Parathyroid adenoma (tissue), 2 donors: ENCODE results near the gene HYAL4.
"Not testable (repeated sequence)": the region's sequence is repeated elsewhere in the genome, so short reads cannot be mapped to it uniquely, and the experiment has no call there.

Source experiments
- H2AFZ ChIP-seq: fragments of 300-600 bp; sonication (generic); one replicate; pipeline ENCODE4 v1.7.0; 2017; ENCODE audit warnings: antibody characterized with exemption, mild to moderate bottlenecking
- H3K27ac ChIP-seq: fragments of 300-600 bp; sonication (generic); one replicate; pipeline ENCODE4 v1.7.0; 2017
- H3K27me3 ChIP-seq: fragments of 300-600 bp; sonication (generic); one replicate; pipeline ENCODE4 v1.7.0; 2017; ENCODE audit warnings: low read length; ENCODE audit not compliant: control insufficient read depth, insufficient read depth
- H3K36me3 ChIP-seq: fragments of 300-600 bp; sonication (generic); one replicate; pipeline ENCODE4 v1.7.0; 2017; ENCODE audit warnings: low read length; ENCODE audit not compliant: control insufficient read depth, insufficient read depth
- H3K4me1 ChIP-seq: fragments of 300-600 bp; sonication (generic); one replicate; pipeline ENCODE4 v1.7.0; 2017; ENCODE audit warnings: control low read depth
- H3K4me2 ChIP-seq: fragments of 300-600 bp; sonication (generic); one replicate; pipeline ENCODE4 v1.7.0; 2017; ENCODE audit warnings: low read length
- H3K4me3 ChIP-seq: fragments of 300-600 bp; sonication (generic); one replicate; pipeline ENCODE4 v1.7.0; 2017; ENCODE audit warnings: low read depth, low read length
- H3K79me2 ChIP-seq: fragments of 300-600 bp; sonication (generic); one replicate; pipeline ENCODE4 v1.7.0; 2017; ENCODE audit warnings: control low read depth
- H3K9ac ChIP-seq: fragments of 300-600 bp; sonication (generic); one replicate; pipeline ENCODE4 v1.7.0; 2017; ENCODE audit warnings: mild to moderate bottlenecking
- H3K9me3 ChIP-seq: fragments of 300-600 bp; sonication (generic); one replicate; pipeline ENCODE4 v1.7.0; 2017; ENCODE audit warnings: low read length; ENCODE audit not compliant: control insufficient read depth
- CTCF ChIP-seq: fragments of 300-600 bp; sonication (generic); IDR thresholded peaks from one replicate; pipeline ENCODE4 v1.7.0; 2017; ENCODE audit warnings: antibody characterized with exemption, mild to moderate bottlenecking
- donor health status: primary hyperparathyroidism.

The HYAL4 gene

GRCh38 chr7:123845823-123846216 is 851 bp downstream of the HYAL4 start:
- no peak overlapping the region for H3K27ac ChIP-seq
- no peaks in the 10 kb centered on the region for H3K79me2 ChIP-seq
- TF ChIP-seq CTCF = no peak
- no peak overlapping the region for H3K4me2 ChIP-seq
- no peaks in the 10 kb centered on the region for H3K4me1 ChIP-seq
- H3K9me3 ChIP-seq = no peaks in the 10 kb centered on the region
- H3K36me3 ChIP-seq = no peaks in the 10 kb centered on the region
- H2AFZ ChIP-seq = no peak overlapping the region
- H3K27me3 ChIP-seq = no peaks in the 10 kb centered on the region
- no peak overlapping the region for H3K4me3 ChIP-seq
- H3K9ac ChIP-seq = no peak overlapping the region

GRCh38 chr7:123846217-123846891 is 1.4 kb downstream of the HYAL4 start:
- no peak overlapping the region for H3K4me3 ChIP-seq
- H3K36me3 ChIP-seq = no peaks in the 10 kb centered on the region
- H3K27ac ChIP-seq = no peak overlapping the region

GRCh38 chr7:123847868-123848267 is 2.9 kb downstream of the HYAL4 start:
- Histone ChIP-seq H3K4me3 (no peak overlapping the region), H3K27me3 (no peaks in the 10 kb centered on the region), H3K79me2 (no peaks in the 10 kb centered on the region), H3K4me2 (no peak overlapping the region), H2AFZ (no peak overlapping the region), H3K9ac (no peak overlapping the region), H3K36me3 (no peaks in the 10 kb centered on the region), H3K27ac (no peak overlapping the region), H3K4me1 (no peaks in the 10 kb centered on the region), H3K9me3 (no peaks in the 10 kb centered on the region)
- TF ChIP-seq CTCF = no peak

More at GRCh38 chr7:123846217-123846891, 1.4 kb downstream of the HYAL4 start:
- no peak overlapping the region for H2AFZ ChIP-seq
- H3K4me2 ChIP-seq = no peak overlapping the region
- TF ChIP-seq CTCF = no peak
- no peak overlapping the region for H3K9ac ChIP-seq
- H3K27me3 ChIP-seq = no peaks in the 10 kb centered on the region
- H3K4me1 ChIP-seq = no peaks in the 10 kb centered on the region
- H3K9me3 ChIP-seq = no peaks in the 10 kb centered on the region
- no peaks in the 10 kb centered on the region for H3K79me2 ChIP-seq

DNA sequence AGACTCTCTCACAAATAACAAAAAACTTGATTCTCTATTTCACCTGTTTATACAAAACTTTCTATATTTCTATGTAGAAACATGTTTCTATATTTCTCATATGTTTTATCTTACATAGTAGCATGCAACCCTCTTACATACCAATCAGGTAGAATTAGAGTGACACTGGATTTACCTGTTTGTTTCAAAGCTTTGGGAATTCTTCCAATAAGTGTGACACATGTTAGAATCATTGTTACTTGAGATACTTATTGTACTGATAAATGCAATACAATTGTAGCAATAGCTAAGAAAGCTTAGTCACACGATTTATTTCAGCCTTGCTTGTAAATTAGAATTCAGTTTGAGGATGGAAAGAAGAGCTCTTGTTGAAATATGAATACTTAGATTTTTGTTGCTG is 4.9 kb downstream of the HYAL4 start:
- no peaks in the 10 kb centered on the region for H3K27me3 ChIP-seq

DNA sequence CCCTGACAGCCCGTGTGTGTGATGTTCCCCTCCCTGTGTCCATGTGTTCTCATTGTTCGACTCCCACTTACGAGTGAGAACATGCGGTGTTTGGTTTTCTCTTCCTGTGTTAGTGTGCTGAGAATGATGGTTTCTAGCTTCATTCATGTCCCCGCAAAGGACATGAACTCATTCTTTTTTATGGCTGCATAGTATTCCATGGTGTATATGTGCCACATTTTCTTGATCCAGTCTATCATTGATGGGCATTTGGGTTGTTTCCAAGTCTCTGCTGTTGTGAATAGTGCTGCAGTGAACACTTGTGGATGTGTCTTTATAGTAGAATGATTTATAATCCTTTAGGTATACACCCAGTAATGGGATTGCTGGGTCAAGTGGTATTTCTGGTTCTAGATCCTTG is 6.4 kb downstream of the HYAL4 start:
- not testable (repeated sequence) for H3K4me3 ChIP-seq, H3K79me2 ChIP-seq, H2AFZ ChIP-seq, H3K36me3 ChIP-seq, H3K9ac ChIP-seq, H3K4me2 ChIP-seq, H3K27me3 ChIP-seq, H3K4me1 ChIP-seq, H3K27ac ChIP-seq, H3K9me3 ChIP-seq

More for the DNA sequence above, 4.9 kb downstream of the HYAL4 start:
- Histone ChIP-seq H3K9me3 (no peaks in the 10 kb centered on the region), H2AFZ (no peak overlapping the region), H3K79me2 (no peaks in the 10 kb centered on the region), H3K9ac (no peak overlapping the region), H3K4me2 (no peak overlapping the region), H3K36me3 (no peaks in the 10 kb centered on the region), H3K27ac (no peak overlapping the region), H3K4me1 (no peaks in the 10 kb centered on the region), H3K4me3 (no peak overlapping the region)
- no peak for TF ChIP-seq CTCF

DNA sequence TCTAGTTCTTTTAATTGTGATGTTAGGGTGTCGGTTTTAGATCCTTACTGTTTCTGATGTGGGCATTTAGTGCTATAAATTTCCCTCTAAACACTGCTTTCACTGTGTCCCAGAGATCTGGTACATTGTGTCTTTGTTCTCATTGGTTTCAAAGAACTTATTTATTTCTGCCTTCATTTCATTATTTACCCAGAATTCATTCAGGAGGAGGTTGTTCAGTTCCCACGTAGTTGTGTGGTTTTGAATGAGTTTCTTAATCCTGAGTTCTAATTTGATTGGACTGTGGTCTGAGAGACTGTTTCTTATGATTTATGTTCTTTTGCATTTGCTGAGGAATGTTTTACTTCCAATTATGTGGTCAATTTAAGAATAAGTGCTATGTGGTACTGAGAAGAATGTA is 9.3 kb downstream of the HYAL4 start:
- not testable (repeated sequence) for H3K4me3 ChIP-seq, H3K79me2 ChIP-seq, H3K27ac ChIP-seq, H3K36me3 ChIP-seq, H3K4me2 ChIP-seq, H2AFZ ChIP-seq, H3K27me3 ChIP-seq, H3K4me1 ChIP-seq, H3K9me3 ChIP-seq, H3K9ac ChIP-seq

- H3K4me3 ChIP-seq, H2AFZ ChIP-seq, H3K4me2 ChIP-seq, H3K9ac ChIP-seq, H3K9me3 ChIP-seq, H3K27ac ChIP-seq, H3K4me1 ChIP-seq, H3K36me3 ChIP-seq, H3K27me3 ChIP-seq, H3K79me2 ChIP-seq: not testable (repeated sequence)
Measured at GRCh38 chr7:123856428-123856827, 11.5 kb downstream of the HYAL4 start.
